ENCODE data around the gene GSS.

GRCh38 chr20:34951252-34951651 is 4.4 kb downstream of the GSS start:
- TF ChIP-seq CTCF (IDR thresholded peaks at IDR 0.05) (no peak), EP300 (IDR thresholded peaks at IDR 0.05) (no peak)
